Keratinocyte (primary cell): ENCODE results near the gene PDZD2.

ENCODE experiments used
- EZH2 ChIP-seq: IDR thresholded peaks from one replicate; pipeline ENCODE4 v1.6.1; 2012; ENCODE audit warnings: inconsistent platforms, mild to moderate bottlenecking, low read length, moderate library complexity
- TF ChIP-seq, protein P1 (sequence below), 3 experiments: IDR thresholded peaks in 1 of 3; conservative IDR thresholded peaks in 1 of 3; optimal IDR thresholded peaks in 1 of 3; 2 replicates in 2 of 3; 3 replicates in 1 of 3; pipeline versions ENCODE3 to v1.5.1; 2011; ENCODE audit warnings: low read length in 3 of 3, mild to moderate bottlenecking in 3 of 3, moderate library complexity in 2 of 3, control low read depth in 1 of 3, inconsistent platforms in 1 of 3; ENCODE audit not compliant: insufficient read depth in 2 of 3; ENCODE audit errors: extremely low read depth in 1 of 3

DNA sequence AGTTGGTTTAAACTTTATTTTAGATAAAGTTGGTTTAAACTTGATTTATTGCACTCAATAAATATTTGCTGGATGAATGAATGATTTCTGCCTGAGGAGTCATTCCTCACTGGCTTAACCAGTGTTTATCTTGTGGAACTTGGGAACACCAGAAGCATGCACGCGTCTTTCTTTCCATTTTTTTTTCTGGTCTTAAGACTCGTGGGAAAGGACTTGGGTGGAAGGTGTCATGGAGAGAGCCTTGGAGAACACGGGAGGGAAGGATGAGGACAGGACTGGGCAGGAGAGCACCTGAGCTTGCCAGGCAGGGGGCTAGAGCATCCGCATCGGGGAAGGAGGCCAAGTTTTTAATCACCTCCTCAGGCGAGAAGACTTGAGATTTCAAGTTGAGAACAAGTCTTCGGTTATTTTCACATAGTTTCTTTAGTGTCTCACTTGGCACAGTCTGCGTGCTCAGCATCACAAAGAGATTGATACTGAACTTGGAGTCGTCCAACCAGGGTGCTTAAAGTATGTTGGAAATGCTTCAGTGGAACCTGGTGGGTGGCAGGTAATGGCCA is 144.2 kb downstream of the PDZD2 start:
- TF ChIP-seq, protein P1, sequence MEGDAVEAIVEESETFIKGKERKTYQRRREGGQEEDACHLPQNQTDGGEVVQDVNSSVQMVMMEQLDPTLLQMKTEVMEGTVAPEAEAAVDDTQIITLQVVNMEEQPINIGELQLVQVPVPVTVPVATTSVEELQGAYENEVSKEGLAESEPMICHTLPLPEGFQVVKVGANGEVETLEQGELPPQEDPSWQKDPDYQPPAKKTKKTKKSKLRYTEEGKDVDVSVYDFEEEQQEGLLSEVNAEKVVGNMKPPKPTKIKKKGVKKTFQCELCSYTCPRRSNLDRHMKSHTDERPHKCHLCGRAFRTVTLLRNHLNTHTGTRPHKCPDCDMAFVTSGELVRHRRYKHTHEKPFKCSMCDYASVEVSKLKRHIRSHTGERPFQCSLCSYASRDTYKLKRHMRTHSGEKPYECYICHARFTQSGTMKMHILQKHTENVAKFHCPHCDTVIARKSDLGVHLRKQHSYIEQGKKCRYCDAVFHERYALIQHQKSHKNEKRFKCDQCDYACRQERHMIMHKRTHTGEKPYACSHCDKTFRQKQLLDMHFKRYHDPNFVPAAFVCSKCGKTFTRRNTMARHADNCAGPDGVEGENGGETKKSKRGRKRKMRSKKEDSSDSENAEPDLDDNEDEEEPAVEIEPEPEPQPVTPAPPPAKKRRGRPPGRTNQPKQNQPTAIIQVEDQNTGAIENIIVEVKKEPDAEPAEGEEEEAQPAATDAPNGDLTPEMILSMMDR (optimal IDR thresholded peaks at IDR 0.05 in 1 of 3, IDR thresholded peaks at IDR 0.05 in 1 of 3, conservative IDR thresholded peaks at IDR 0.05 in 1 of 3; ENCODE audit: extremely low read depth in 1 of 3, insufficient read depth in 2 of 3, low read length in 3 of 3): no peak
- TF ChIP-seq EZH2: no peak
